Stimulated activated CD8-positive, alpha-beta memory T cell treated with anti-CD3 and anti-CD28 coated beads, Interleukin-4, amount 100 ng/mL, for 4 hours (primary cell): ENCODE measurements around the gene PPFIA2.

ENCODE experiments used
- DNase-seq, 2 donors: peaks; one replicate each; pipeline ENCODE4 v3.0.0-alpha.2; 2020; ENCODE audit warnings: low read depth in 2 of 2, low spot score in 1 of 2

The PPFIA2 gene

DNA sequence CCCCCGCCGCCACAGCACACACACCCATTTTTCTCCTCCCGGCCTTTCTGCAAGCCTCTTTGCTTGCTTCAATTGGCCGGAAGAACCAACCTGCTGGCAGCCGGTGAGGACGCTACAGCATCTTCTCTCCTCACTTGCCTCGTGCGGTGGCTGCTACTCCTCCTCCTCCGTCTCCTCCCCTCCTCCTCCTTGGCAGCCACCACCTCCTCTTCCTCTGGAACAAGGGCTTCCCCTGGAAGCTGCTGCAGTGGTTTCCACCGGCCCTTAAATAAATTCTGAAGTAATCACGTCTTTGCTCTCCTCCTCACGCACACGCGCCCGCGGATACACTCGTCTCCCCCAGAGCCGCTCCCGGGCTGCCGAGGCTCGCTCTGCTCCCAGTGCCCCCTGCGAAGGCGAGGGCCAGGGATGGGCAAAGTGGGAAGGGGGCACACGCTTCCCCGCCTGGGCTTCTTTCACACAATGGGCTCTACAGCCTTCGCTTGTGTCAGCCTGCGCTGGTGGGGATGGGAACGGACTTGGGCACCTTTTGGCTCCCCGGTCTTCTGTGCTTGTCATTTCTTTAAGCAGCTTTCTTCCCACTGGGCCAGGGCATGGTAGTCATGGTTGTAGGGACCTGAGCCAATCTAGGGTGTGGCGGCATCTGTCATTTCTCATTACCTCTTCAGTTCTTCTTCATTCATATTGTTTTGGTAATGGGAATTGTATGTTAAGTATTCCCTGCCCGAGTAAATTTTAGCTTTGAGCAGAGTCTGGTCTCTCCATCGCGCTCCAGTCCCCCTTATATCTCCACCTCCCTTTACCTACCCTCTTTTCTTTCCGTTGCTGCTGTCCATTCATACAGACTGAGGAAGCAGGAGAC lies at the start of gene PPFIA2:
PPFIA2 (minus strand) TSS at position 161 of the 862 bp plus-strand sequence.
- DNase-seq: no peak

- DNase-seq: no peak
Observed at GRCh38 chr12:81800298-81801148, 41.4 kb upstream of the PPFIA2 start.

DNA sequence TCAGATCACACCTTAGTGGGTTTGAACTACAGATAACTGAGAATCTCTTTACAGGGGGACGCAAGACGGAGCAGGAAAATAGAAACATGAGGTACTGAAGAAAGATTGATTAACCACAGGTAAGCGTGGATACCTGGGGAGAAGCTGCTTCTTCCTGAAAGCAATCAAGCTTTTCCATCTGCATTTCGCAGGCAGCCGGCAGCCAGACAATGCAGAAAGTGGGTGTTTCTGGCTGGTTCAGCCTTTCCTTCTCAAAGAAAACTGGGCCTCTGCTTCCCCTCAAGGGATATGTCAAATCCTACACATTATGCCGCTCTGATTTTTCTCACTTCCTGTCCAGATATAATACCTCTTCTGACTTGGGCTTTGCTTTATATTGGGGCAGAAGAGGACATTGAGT lies 39.1 kb upstream of the PPFIA2 start:
- DNase-seq: no peak

DNA sequence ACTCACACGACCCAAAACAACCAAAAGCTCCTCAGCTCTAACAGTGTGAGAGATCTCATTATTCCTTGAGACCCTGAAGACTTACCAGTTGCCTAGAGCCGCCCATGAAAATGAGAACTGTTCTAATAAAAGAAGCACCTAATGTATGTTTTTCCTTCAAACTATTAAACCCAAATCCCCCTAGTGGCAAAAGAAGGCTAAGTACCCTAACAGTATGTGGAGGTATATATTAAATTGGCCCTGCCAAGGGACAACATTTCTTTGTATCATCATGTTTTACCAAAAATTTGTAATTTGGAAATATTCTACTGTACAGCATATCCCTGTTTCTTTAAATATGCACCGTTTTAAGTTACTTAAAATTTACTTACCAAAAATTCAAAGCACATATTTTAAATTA lies 38.0 kb upstream of the PPFIA2 start:
- DNase-seq: no peak

DNA sequence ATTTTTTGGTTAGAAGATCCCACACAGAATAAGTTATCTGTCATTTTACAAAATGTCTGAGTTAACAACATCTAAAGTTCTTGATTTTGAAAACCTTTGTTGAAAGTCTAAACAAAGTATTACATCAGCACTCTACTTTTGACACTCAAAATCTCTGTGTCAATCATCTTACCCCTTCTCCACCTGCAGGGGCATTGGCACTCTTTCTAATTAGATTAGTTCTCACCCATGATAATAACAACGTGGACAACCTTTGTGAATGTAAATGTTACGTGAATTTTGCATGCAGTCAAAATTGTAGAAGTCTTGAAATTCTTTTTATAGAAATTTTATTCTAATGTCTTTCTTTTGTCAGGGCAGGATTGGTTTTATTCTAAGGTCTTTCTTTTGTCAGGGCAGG lies 33.5 kb upstream of the PPFIA2 start:
- no peak for DNase-seq

GRCh38 chr12:81779216-81779615 lies 20.1 kb upstream of the PPFIA2 start:
- no peak for DNase-seq

DNA sequence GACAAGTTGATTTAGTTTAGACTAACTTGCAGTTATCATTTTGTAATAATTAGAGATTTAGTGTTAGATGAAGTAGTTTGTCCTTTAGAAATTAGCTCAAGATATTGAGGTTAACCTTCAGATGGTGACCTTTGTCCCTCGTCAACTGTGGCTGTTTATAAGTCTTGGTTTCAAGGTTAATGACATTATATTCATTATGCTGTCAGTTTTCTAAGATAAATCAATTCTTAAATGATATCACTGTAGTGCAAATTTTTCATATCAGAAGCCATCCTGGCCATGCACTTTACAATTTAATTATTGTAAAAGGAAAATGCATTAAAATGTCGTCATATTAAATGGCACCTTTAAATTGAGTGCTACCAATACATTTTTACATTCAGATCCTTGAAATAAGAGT lies 19.6 kb upstream of the PPFIA2 start:
- DNase-seq: no peak

- DNase-seq: no peak
Observed at GRCh38 chr12:81758421-81759189, 545 bp downstream of the PPFIA2 start.

DNA sequence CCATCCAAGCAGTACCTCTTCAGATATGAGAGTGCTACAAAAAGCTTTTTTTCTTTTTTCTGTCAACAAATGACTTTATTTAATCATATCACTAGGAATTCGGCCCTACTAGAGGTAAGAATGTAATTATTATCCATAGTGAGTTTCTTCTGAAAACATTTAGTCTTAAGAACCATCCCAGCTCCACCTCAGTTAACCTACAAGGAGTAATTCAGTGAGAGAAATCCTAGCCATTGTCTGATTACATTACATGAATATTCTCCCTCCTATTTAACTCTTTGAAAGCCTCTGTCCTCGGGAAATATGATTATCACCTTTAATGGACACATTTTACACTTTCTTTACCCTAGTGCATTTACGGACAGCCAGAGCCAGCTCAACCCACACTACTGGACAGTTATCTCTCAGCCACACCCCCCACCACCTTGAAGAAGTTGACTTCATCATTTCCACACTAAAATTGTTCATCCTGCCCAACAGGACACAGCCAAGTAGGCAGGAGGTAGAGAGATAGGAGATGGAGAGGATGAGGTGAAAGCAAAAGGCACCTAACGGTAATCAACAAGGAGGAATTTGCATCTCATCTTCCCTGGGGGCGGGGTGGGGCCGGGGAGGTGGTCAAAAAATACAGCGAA lies 1.3 kb downstream of the PPFIA2 start:
- no peak for DNase-seq

DNA sequence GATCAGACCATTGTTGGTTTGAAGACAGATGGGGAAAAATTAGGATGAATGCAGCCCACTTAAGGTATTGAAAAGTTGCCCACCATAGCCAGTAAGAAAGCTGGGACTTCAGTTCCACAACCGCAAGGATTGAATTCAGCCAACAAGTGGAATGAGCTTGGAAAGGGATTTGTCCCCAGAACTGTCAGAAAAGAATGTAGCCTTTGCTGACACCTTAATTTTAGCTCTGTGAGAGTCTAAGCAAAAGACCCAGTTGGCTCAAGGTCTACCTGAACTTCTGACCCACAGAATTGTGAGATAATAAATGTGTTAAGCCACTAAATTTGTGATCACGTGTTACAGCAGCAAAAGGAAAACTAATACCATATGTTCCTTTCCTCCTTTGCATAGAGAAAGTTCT lies 29.4 kb downstream of the PPFIA2 start:
- no peak for DNase-seq

- DNase-seq: no peak
Observed at GRCh38 chr12:81727391-81727790, 31.8 kb downstream of the PPFIA2 start.

DNA sequence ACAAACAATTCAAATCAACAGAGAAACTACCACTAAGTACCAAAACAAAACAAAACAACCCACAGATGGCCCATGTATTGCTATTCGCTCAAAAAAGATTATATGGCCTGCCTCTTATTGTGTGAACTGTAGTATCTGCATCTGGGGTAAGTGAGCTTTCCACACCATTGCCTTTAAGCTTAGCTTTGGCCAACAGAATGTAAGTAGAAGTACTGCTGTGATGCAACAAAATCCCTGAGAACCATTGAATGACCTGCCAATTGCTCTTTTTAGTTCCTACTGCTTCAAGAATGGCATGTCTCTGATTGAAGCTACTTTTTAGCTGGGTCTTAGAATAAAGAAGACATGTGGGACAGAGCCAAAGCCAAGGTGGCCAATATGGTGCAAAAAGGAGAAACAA lies 32.5 kb downstream of the PPFIA2 start:
- DNase-seq: no peak

GRCh38 chr12:81723361-81723760 lies 35.8 kb downstream of the PPFIA2 start:
- no peak for DNase-seq

DNA sequence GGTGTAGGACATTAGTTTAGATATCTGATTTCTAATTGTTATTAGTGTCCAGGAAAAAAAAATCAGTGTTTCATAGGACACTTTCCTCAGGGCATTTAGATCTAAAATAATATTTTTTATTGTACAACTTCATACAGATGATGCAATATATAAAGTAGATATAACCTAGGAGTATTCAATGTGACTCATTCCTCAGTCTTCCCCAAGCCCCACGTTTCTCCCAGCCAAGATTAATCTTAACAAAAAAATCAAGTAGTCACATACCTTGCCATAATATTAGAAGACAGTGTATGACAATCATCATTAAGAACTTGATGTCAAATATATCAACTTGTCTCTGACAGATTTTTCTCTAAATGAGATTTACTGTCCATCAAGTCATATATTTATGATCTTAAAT lies 37.1 kb downstream of the PPFIA2 start:
- DNase-seq: no peak

- no peak for DNase-seq
Observed at GRCh38 chr12:81718616-81719015, 40.5 kb downstream of the PPFIA2 start.

DNA sequence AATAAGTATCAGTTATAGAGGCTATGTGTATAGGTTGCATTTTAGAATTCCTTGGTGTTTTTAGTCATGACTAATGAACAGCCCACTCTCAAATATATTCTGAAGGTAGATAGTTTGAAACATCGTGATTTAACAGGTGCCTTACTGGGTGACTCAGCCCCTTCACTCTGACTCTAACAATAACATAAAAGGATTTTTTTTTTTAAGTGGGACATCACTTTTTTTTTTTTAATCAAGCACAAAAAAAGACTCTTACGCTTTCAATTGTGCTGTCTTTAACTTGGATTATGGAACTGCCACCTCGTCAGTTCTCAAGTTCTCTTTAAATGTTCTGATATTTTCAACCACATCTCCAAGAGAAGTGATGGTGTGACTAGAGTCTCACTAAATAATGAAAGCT lies 46.6 kb downstream of the PPFIA2 start:
- DNase-seq: no peak

- no peak for DNase-seq
Observed at GRCh38 chr12:81705586-81705985, 53.6 kb downstream of the PPFIA2 start.

GRCh38 chr12:81699551-81699950 lies 59.6 kb downstream of the PPFIA2 start:
- DNase-seq: no peak

GRCh38 chr12:81692008-81692407 lies 67.1 kb downstream of the PPFIA2 start:
- no peak for DNase-seq

DNA sequence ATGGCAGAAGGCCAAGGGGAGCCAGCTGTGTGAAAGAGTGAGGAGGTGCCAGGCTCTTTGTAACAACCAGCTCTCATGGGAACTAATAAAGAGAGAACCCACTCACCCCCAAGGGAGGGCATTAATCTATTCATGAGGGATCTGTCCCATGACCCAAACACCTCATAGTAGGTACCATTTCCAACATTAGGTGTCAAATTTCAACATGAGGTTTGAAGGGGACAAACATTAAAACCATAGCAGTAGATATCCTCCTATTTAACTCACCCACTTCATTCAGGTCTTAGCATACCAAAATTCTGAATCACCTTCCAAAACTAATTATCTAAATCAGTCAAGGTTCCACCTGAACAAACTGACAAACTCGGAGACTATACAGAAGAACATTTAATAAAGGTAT lies 75.3 kb downstream of the PPFIA2 start:
- DNase-seq: no peak

DNA sequence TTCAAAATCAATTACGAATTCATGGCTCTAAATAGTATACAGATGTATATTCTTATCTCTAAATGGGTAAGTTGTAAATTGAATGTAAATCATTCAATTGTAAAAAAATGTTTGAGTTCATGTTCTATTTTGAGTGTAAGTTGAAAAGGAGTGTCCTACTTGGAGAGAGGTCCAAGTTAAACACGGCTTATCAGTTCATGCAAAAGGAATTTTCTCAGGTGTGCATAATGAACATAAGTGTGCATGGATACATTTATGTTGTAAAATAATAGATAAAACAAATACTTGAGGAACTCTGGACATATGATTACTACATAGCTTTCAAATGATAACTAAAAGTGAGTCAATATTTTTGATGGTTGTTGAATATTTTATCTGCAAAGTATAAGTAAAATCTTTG lies 79.5 kb downstream of the PPFIA2 start:
- DNase-seq: no peak
